ENCODE measurements around the gene VENTX.
"Not testable (repeated sequence)": the region's sequence is repeated elsewhere in the genome, so short reads cannot be mapped to it uniquely, and the experiment has no call there.

VENTX gene

GRCh38 chr10:133217800-133218589 lies 19.7 kb upstream of the VENTX start:
- no peak for DNase-seq

- no peak for DNase-seq
Measured at GRCh38 chr10:133218891-133219290, 18.8 kb upstream of the VENTX start.

GRCh38 chr10:133219782-133220181 lies 17.9 kb upstream of the VENTX start:
- DNase-seq = no peak

- no peak for DNase-seq
Measured at GRCh38 chr10:133221331-133221730, 16.3 kb upstream of the VENTX start.

- DNase-seq = not testable (repeated sequence)
Measured at GRCh38 chr10:133221756-133222155, 15.9 kb upstream of the VENTX start.

- DNase-seq = no peak
Measured at GRCh38 chr10:133224076-133224475, 13.6 kb upstream of the VENTX start.

GRCh38 chr10:133224756-133225372 lies 12.8 kb upstream of the VENTX start:
- no peak for DNase-seq

- DNase-seq = peak; percentile 16
Measured at GRCh38 chr10:133225707-133226191, 11.9 kb upstream of the VENTX start.

GRCh38 chr10:133226251-133226808 lies 11.3 kb upstream of the VENTX start:
- peak; percentile 40 for DNase-seq

- no peak for DNase-seq
Measured at GRCh38 chr10:133227256-133227655, 10.4 kb upstream of the VENTX start.

- no peak for DNase-seq
Measured at GRCh38 chr10:133229265-133230043, 8.2 kb upstream of the VENTX start.

- no peak for DNase-seq
Measured at GRCh38 chr10:133230044-133230361, 7.7 kb upstream of the VENTX start, which contains the start of gene UTF1. Gene UTF1 (plus strand): TSS chr10:133230217. CDS start chr10:133230289, 72 bp downstream.

GRCh38 chr10:133230387-133231195 lies 7.1 kb upstream of the VENTX start:
- peak; percentile 78 for DNase-seq

- no peak for DNase-seq
Measured at GRCh38 chr10:133231244-133231945, 6.3 kb upstream of the VENTX start.

GRCh38 chr10:133231946-133232574 lies 5.6 kb upstream of the VENTX start:
- DNase-seq = no peak

GRCh38 chr10:133234796-133235195 lies 2.9 kb upstream of the VENTX start:
- peak; percentile 86 for DNase-seq

GRCh38 chr10:133235265-133235855 lies 2.3 kb upstream of the VENTX start:
- no peak for DNase-seq

- DNase-seq = peak; percentile 37
Measured at GRCh38 chr10:133235932-133236331, 1.7 kb upstream of the VENTX start.

GRCh38 chr10:133236401-133237240 lies 1.0 kb upstream of the VENTX start:
- no peak for DNase-seq

- no peak for DNase-seq
Measured at GRCh38 chr10:133237241-133237587, 441 bp upstream of the VENTX start.

All from MV-4-11 (cell line).